ENCODE data around the gene CRIM1. TPM values are rescaled to one million over a fixed set of nuclear protein-coding genes. Genes with fewer than 3 reads are reported as not detected.
"Not testable (repeated sequence)": the region's sequence is repeated elsewhere in the genome, so short reads cannot be mapped to it uniquely, and the experiment has no call there.

Gene CRIM1
- total RNA-seq, 4 donors from 2014 or later = 73.7 to 134 (median 80.7) TPM

- in situ Hi-C loops (cut with MboI; ENCODE audit: low pct_ligation_motif_present in 1 of 4, low pct_unique_long_range_greater_than_20kb in 1 of 4, low sequenced_read_pairs in 3 of 4) = loop anchor here in 3 of 4 donors (25.0 kb wide), 2 partner anchors 100 to 125 kb away; no protein-coding TSS in a partner anchor
- no peak for DNase-seq
These were observed 6.7 kb downstream of the CRIM1 start for GRCh38 chr2:36362291-36362690.

GRCh38 chr2:36363085-36363484 lies 7.5 kb downstream of the CRIM1 start:
- H3K27ac ChIP-seq; DNase-seq; H3K27me3 ChIP-seq; H3K4me3 ChIP-seq; H3K9me3 ChIP-seq; H3K36me3 ChIP-seq; intact Hi-C loops (cut with DNase I; ENCODE audit: low total_unique reads): not testable (repeated sequence)
- in situ Hi-C loops (cut with MboI; ENCODE audit: low pct_ligation_motif_present in 1 of 4, low pct_unique_long_range_greater_than_20kb in 1 of 4, low sequenced_read_pairs in 3 of 4) = loop anchor here in 3 of 4 donors (25.0 kb wide), 2 partner anchors 99 to 124 kb away; no protein-coding TSS in a partner anchor
- WGBS, 2 donors (ENCODE audit: low coverage in 1 of 2) = 96 to 100% methylated on average over 2 of the region's 2 CpGs
- H3K4me1 ChIP-seq = peaks cover 19 to 74% (median 60%) of the 10 kb centered on the region in 4 donors

More at GRCh38 chr2:36362291-36362690, 6.7 kb downstream of the CRIM1 start:
- Histone ChIP-seq H3K4me1 (peaks cover 15 to 71% (median 55%) of the 10 kb centered on the region in 4 donors), H3K4me3 (no peak overlapping the region), H3K27ac (peak overlapping the region in 1 of 4 donors; percentile 22), H3K27me3 (no peaks in the 10 kb centered on the region), H3K9me3 (no peaks in the 10 kb centered on the region), H3K36me3 (no peaks in the 10 kb centered on the region)
- intact Hi-C loops (cut with DNase I; ENCODE audit: low total_unique reads) = loop anchor here (1.0 kb wide), 1 partner anchor 27 kb away; no protein-coding TSS in a partner anchor
- WGBS, 2 donors (ENCODE audit: low coverage in 1 of 2) = 43% methylated on average over 3 of the region's 3 CpGs; no CpG with 5 or more reads in 1 of the 2 donors
- no peak for TF ChIP-seq EP300 (IDR thresholded peaks at IDR 0.05; ENCODE audit: low read depth)
- TF ChIP-seq, protein P1, sequence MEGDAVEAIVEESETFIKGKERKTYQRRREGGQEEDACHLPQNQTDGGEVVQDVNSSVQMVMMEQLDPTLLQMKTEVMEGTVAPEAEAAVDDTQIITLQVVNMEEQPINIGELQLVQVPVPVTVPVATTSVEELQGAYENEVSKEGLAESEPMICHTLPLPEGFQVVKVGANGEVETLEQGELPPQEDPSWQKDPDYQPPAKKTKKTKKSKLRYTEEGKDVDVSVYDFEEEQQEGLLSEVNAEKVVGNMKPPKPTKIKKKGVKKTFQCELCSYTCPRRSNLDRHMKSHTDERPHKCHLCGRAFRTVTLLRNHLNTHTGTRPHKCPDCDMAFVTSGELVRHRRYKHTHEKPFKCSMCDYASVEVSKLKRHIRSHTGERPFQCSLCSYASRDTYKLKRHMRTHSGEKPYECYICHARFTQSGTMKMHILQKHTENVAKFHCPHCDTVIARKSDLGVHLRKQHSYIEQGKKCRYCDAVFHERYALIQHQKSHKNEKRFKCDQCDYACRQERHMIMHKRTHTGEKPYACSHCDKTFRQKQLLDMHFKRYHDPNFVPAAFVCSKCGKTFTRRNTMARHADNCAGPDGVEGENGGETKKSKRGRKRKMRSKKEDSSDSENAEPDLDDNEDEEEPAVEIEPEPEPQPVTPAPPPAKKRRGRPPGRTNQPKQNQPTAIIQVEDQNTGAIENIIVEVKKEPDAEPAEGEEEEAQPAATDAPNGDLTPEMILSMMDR (IDR thresholded peaks at IDR 0.05) = no peak
- no peak for TF ChIP-seq POLR2AphosphoS5 (IDR thresholded peaks at IDR 0.05)
- TF ChIP-seq POLR2A (IDR thresholded peaks at IDR 0.05) = no peak

DNA sequence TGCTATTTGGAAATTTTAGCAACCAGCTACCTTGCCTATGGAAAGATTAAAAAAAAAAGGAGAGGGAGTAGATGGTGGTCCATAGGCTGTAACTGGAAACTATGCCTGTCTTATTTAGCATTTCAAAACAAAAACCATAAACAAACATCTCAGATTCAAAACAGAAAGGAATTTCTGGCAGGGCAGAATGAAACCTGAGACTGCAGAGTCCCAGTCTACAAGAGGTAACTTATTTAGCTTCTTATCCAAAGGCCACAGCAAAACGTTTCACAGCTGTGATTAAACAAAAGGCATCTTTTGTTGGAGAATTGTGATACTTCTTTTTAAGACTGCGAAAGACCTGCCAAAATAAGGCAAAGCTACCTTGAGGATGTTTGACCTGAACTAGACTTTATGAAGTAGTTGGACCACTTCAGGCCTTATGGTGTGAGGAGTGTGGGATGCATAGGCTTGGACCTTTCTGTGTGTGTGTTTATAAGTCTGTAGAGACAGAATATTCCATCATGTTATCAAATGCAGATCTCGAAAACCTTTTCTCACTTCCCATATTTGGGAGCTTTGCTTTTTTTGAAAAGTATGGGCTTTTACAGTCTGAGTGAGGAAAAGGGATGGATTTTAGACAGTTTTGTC lies 11.0 kb downstream of the CRIM1 start:
- intact Hi-C loops (cut with DNase I; ENCODE audit: low total_unique reads) (no loop called here), in situ Hi-C loops (cut with MboI; ENCODE audit: low pct_ligation_motif_present in 1 of 4, low pct_unique_long_range_greater_than_20kb in 1 of 4, low sequenced_read_pairs in 3 of 4) (loop anchor here in 3 of 4 donors (25.0 kb wide), 2 partner anchors 96 to 121 kb away; no protein-coding TSS in a partner anchor)
- Histone ChIP-seq H3K36me3 (no peaks in the 10 kb centered on the region), H3K9me3 (no peaks in the 10 kb centered on the region), H3K27ac (peak overlapping the region; percentile 14 to 83 (median 62)), H3K4me3 (no peak overlapping the region), H3K27me3 (no peaks in the 10 kb centered on the region), H3K4me1 (peaks cover 24 to 74% (median 54%) of the 10 kb centered on the region in 4 donors)
- TF ChIP-seq POLR2AphosphoS5 (IDR thresholded peaks at IDR 0.05) = no peak
- TF ChIP-seq POLR2A (IDR thresholded peaks at IDR 0.05) = no peak
- TF ChIP-seq, protein P1 (IDR thresholded peaks at IDR 0.05) = no peak
- TF ChIP-seq EP300 (IDR thresholded peaks at IDR 0.05; ENCODE audit: low read depth) = no peak
- WGBS, 2 donors (ENCODE audit: low coverage in 1 of 2) = 52 to 57% methylated on average over 3 of the region's 3 CpGs
- DNase-seq = no peak

- no peaks in the 10 kb centered on the region for H3K36me3 ChIP-seq
- intact Hi-C loops (cut with DNase I; ENCODE audit: low total_unique reads) (no loop called here), in situ Hi-C loops (cut with MboI; ENCODE audit: low pct_ligation_motif_present in 1 of 4, low pct_unique_long_range_greater_than_20kb in 1 of 4, low sequenced_read_pairs in 3 of 4) (loop anchor here in 3 of 4 donors (25.0 kb wide), 2 partner anchors 95 to 120 kb away; no protein-coding TSS in a partner anchor)
- no peaks in the 10 kb centered on the region for H3K27me3 ChIP-seq
- peak overlapping the region; percentile 40 to 83 (median 62) for H3K27ac ChIP-seq
- no peak overlapping the region for H3K4me3 ChIP-seq
- H3K4me1 ChIP-seq = peaks cover 33 to 74% (median 57%) of the 10 kb centered on the region in 4 donors
- H3K9me3 ChIP-seq = no peaks in the 10 kb centered on the region
- DNase-seq = no peak
- TF ChIP-seq, protein P1 (IDR thresholded peaks at IDR 0.05) = no peak
- no peak for TF ChIP-seq POLR2A (IDR thresholded peaks at IDR 0.05)
- no peak for TF ChIP-seq EP300 (IDR thresholded peaks at IDR 0.05; ENCODE audit: low read depth)
- peak in 2 of 3 donors; percentile 25 to 43 for TF ChIP-seq POLR2AphosphoS5 (IDR thresholded peaks at IDR 0.05)
- WGBS, 2 donors (ENCODE audit: low coverage in 1 of 2) = 38 to 47% methylated on average over 4 of the region's 4 CpGs
These were observed 11.9 kb downstream of the CRIM1 start for GRCh38 chr2:36367486-36367885.
